ENCODE data around the gene GJC2.
A peak's percentile ranks its signal among the peaks of the same experiment; 100 is the strongest.

Gene GJC2

DNA sequence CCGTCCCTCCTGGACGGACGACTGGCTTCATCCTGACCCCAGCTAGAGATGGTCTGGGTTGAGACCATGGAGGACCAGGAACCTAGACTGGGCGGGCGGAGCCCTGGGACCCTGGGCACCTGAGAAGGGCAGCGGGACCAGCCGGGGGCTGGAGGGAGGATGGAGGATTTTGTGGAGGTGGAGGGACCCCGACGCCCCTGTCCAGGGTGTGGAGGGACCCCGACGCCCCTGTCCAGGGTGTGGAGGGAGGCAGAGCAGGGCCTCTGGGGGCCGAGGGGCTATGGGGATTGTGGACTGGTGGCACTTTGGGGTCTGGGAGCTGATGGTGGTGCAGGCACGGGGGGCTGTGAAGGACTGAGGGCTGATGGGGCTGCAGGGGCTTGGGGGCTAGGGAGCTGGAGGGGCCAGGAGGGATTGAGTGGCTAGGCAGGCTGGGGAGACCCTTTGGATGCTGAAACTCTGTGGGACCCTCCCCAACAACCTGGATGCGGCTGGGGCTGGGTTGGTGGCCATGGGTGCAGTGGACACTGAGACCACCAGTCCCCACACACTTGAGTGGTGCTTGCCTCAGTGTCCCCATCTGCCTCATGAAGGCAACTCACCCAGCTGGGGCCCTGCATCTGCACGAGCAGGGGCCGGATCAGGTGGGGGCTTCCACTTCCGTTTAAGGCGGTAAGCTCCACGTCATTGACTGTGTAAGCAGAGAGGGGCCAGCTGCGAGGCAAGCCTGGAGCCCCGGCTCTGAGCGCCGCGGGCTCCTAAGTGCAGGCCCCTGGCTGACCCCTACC is 7.4 kb downstream of the GJC2 start:
- FAIRE-seq, result no peak
- DNase-seq (ENCODE audit: low spot score), result no peak

DNA sequence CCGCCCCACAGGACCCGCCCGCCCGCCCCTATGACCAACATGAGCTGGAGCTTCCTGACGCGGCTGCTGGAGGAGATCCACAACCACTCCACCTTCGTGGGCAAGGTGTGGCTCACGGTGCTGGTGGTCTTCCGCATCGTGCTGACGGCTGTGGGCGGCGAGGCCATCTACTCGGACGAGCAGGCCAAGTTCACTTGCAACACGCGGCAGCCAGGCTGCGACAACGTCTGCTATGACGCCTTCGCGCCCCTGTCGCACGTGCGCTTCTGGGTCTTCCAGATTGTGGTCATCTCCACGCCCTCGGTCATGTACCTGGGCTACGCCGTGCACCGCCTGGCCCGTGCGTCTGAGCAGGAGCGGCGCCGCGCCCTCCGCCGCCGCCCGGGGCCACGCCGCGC is 8.0 kb downstream of the GJC2 start:
- DNase-seq (ENCODE audit: low spot score) (no peak), FAIRE-seq (no peak)

DNA sequence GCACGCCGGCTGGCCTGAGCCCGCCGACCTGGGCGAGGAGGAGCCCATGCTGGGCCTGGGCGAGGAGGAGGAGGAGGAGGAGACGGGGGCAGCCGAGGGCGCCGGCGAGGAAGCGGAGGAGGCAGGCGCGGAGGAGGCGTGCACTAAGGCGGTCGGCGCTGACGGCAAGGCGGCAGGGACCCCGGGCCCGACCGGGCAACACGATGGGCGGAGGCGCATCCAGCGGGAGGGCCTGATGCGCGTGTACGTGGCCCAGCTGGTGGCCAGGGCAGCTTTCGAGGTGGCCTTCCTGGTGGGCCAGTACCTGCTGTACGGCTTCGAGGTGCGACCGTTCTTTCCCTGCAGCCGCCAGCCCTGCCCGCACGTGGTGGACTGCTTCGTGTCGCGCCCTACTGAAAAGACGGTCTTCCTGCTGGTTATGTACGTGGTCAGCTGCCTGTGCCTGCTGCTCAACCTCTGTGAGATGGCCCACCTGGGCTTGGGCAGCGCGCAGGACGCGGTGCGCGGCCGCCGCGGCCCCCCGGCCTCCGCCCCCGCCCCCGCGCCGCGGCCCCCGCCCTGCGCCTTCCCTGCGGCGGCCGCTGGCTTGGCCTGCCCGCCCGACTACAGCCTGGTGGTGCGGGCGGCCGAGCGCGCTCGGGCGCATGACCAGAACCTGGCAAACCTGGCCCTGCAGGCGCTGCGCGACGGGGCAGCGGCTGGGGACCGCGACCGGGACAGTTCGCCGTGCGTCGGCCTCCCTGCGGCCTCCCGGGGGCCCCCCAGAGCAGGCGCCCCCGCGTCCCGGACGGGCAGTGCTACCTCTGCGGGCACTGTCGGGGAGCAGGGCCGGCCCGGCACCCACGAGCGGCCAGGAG is 8.6 kb downstream of the GJC2 start:
- no peak for FAIRE-seq

DNA sequence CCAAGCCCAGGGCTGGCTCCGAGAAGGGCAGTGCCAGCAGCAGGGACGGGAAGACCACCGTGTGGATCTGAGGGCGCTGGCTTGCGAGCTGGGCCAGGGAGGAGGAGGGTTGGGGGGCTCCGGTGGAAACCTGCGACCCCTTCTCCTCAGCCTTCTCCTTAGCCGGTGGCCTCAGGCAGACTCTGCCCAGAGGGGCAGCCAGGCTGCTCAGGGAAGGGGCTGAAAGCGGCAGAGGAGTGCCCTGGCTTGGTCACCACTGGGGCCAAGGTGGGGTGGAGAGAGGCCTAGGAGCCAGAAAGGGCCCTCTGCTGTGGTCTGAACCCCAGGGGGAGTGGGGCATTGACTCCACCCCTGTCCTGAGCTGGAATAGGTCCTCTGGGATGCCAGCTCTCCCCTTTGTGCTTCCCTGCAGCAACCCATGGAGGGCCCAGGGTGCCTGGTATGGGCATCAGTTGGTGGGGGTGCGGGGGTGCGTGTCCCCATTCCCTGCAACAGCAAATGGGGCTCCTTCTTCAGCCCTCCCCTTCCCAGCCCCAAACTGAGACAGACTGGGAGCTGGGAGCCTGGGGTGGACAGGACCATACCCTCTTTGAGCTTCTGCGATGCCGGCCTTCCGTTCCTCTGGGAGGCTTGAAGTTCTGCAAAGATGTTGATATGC is 9.4 kb downstream of the GJC2 start:
- DNase-seq (ENCODE audit: low spot score) (no peak), FAIRE-seq (no peak)

More for the DNA sequence above, 8.6 kb downstream of the GJC2 start:
- DNase-seq (ENCODE audit: low spot score), result no peak

DNA sequence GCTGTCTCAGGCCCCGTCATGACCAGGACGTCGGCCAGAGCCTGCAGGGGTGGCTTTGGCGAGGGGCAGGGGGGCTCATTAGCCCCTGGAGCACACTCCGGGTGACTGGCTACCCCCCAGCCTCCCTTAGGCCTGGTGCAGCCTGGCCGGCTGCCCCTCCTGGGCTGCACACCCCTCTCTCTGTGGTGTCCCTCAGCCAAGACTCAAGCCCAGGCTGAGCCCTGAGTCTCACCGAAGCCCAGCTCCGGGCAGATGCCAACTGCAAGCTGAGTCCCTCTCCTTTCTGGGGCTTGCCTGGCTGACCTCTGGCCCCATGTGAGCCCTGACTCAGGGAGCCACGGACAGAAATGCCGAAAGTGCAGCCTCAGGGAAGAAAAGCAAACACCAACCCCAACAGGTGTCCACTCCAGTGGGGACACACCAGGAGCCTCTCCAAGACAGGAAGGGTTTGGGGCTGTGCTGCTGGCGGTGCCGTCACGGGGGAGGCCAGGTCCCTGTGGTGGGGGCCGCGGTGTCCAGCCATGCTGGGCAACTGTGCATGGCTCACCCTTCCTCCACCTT is 10.6 kb downstream of the GJC2 start:
- no peak for FAIRE-seq

DNA sequence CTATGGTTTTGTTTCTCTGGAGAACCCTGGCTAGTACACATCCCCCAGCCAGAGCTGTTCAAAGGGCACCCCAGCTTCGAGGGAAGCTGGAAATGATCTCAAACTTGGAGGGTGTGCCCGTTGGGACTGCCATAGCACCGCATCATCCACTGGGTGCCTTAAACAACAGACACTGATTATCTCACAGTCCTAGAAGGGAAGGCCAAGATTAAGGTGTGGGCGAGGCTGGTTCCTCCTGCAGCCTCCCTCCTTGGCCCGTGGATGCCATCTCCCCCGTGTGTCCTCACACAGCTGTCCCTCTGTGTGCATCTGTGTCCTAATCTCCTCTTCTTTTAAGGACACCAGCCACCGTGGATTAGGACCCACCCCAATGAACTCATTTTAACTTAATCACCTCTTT is 11.6 kb downstream of the GJC2 start:
- DNase-seq (ENCODE audit: low spot score) (no peak), FAIRE-seq (no peak)

More for the DNA sequence above, 10.6 kb downstream of the GJC2 start:
- DNase-seq (ENCODE audit: low spot score), result no peak

DNA sequence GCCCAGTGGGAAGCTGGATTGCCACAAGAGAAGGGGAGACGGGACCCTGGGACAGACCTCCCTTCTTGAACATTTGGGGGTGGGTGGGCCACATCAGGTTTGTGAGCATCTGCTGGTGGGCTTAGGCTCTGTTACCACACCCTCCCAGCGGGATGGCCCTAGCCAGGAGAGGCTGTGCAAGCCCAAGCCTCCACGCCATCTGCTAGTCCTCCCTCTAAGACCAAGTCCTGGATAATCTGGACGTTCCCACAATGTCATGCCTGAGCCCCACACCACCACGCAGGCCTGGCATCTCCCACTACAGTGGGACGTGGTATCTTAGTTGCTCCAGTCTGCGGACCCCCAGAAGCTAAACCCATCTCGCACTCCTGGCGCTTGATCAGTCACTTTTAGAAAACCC is 12.1 kb downstream of the GJC2 start:
- FAIRE-seq, result no peak

DNA sequence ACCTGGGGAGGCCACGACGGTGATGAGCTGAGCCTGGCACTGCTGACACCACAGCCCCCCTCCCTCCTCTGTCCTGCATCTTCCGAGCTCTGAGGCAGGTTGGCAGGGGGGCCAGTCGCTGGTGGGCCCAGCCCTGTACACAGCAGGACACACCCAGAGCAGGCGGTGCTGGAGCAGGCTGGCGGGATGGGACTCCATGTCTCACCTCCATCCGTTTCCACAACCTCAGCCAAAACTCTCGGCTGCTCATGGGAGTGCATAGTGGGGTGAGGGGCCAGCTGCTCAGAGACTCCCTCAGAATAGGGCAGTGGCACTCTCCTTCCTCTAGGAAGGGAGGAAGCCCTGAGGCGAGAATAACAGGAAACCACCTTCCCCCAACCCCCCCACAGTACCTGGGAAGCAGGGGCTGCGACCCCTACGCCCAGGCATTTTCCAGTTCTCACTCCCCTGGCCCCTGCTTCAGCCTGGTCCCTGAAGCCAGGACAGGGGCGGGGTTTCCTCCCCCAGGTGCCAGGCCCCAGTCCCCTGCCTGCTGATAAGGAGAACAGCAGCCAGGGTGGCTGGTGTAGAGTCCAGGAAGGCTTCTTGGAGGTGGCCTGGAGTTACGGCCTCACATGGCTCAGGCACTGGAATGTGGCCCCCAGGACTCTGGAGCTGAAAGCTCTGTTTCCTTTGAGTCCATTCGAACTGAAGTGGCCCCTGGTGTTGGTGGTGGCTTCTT is 12.7 kb downstream of the GJC2 start:
- DNase-seq (ENCODE audit: low spot score), result no peak
- no peak for FAIRE-seq

More for the DNA sequence above, 12.1 kb downstream of the GJC2 start:
- DNase-seq (ENCODE audit: low spot score), result no peak

DNA sequence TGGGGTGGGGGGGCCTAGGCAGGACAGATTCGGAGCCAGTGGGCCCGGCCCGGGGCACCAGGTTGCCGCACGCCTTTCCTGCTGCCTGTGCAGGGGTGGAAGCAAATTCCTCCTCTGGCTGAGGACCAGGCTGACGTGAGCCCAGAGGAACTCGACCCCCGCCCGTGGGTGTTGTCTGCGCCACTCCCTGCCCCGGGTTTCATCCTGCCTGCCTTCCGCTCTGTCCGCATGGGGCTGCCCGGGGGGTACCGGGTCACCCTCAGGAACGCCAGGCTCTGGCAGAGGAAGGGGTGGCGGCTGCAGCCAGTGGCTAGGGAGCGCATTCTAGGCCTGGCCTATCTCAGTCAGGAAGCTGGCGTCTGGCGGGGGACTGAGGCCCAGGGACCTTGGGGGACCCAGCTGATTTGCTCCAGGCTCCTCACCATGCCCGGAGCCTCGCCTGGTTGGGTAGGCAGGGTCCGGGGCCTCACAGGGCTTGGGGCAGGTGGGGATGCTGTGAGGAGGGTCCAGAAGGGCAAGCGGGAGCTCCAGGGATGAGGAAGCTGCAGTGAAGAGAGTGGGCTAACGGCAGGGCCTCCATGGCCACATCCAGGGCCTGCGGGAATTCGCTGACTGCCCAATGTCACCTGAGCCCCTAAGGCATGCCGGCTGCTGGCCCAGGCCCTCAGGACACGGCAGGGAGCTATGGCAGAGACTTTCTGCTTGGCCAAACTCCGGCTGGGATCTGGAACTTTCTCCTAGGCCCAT is 13.4 kb downstream of the GJC2 start:
- no peak for FAIRE-seq

DNA sequence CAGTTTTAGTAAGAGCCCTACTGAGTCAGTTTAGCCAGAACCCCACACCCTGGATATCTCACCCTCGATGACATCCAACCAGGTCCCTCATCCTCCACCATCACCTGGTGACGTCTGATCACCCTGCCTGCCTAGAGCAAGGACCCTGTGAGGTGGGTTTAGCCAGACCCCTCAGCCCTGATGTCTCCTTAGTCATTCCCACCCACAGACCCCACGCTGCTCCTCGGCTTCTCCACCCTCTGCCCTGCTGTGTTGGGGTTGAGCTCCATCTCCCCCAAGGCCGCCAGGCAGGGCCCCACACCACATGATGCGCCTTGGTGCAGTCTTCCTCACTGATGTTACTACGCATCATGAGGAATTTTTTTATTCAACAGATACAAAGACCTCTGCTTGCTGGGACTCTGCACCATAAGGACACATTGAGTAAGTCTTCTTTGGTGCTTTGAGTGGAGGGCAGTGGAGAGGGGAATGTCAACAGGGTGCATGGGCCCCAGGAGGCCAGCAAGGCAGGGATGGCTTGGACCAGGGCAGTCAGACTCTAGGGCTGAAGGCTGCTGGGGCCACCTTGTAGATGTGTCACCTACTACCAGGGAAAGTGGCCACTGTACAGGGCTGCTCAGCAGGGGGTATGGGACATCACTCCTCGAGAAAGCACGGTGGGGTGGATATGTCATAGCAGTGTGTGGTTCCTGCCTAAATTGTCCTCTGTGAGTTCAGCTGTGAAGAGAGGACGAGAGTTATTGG is 14.2 kb downstream of the GJC2 start:
- FAIRE-seq (no peak), DNase-seq (ENCODE audit: low spot score) (no peak)

More for the DNA sequence above, 13.4 kb downstream of the GJC2 start:
- DNase-seq (ENCODE audit: low spot score), result no peak

- FAIRE-seq, result no peak
- DNase-seq (ENCODE audit: low spot score), result no peak
These were observed 15.0 kb downstream of the GJC2 start for GRCh38 chr1:228164561-228165371.

- FAIRE-seq (no peak), DNase-seq (ENCODE audit: low spot score) (peak; percentile 97)
These were observed 15.8 kb downstream of the GJC2 start, which contains the start of gene IBA57 for GRCh38 chr1:228165372-228166169. Gene IBA57 (plus strand): TSS chr1:228165804. CDS start chr1:228165817, 13 bp downstream.

GRCh38 chr1:228166170-228166936 is 16.6 kb downstream of the GJC2 start:
- DNase-seq (ENCODE audit: low spot score) (peak; percentile 77), FAIRE-seq (no peak)

GRCh38 chr1:228168563-228169270 is 19.0 kb downstream of the GJC2 start:
- no peak for FAIRE-seq
- no peak for DNase-seq (ENCODE audit: low spot score)

DNA sequence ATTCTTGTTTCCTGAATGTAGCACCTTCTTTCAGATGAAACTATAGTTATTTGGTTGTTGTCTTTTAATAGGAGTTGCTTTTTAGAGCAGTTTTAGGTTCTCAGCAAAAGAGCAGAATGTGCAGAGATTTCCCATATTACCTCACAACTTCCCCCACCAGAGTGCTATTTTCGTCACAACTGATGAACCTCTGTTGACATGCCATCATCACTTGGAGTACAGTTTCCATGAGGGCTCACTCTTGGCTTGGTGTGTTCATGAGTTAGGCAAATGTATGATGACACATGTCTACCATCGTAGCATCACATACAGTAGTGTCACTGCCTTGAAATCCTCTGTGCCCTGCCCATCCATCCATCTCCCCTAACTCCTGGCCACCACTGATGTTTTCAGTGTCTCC is 19.6 kb downstream of the GJC2 start:
- no peak for FAIRE-seq
- DNase-seq (ENCODE audit: low spot score), result no peak

- DNase-seq (ENCODE audit: low spot score), result no peak
- FAIRE-seq, result no peak
These were observed 20.9 kb downstream of the GJC2 start for GRCh38 chr1:228170666-228171065.
